ENCODE measurements around the gene GPR52.

- TF ChIP-seq, protein P1, sequence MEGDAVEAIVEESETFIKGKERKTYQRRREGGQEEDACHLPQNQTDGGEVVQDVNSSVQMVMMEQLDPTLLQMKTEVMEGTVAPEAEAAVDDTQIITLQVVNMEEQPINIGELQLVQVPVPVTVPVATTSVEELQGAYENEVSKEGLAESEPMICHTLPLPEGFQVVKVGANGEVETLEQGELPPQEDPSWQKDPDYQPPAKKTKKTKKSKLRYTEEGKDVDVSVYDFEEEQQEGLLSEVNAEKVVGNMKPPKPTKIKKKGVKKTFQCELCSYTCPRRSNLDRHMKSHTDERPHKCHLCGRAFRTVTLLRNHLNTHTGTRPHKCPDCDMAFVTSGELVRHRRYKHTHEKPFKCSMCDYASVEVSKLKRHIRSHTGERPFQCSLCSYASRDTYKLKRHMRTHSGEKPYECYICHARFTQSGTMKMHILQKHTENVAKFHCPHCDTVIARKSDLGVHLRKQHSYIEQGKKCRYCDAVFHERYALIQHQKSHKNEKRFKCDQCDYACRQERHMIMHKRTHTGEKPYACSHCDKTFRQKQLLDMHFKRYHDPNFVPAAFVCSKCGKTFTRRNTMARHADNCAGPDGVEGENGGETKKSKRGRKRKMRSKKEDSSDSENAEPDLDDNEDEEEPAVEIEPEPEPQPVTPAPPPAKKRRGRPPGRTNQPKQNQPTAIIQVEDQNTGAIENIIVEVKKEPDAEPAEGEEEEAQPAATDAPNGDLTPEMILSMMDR (IDR thresholded peaks at IDR 0.05), result no peak
- no peak for TF ChIP-seq POLR2A (IDR thresholded peaks at IDR 0.05)
These were observed 43.8 kb downstream of the GPR52 start for GRCh38 chr1:174491606-174492005.

All from testis (tissue), 2 donors.